Measurements from ENCODE around the gene SRBD1. TPM values are rescaled to one million over a fixed set of nuclear protein-coding genes. Genes with fewer than 3 reads are reported as not detected.

The SRBD1 gene
- total RNA-seq, 1 experiment from 2014 or later = 20.6 TPM

DNA sequence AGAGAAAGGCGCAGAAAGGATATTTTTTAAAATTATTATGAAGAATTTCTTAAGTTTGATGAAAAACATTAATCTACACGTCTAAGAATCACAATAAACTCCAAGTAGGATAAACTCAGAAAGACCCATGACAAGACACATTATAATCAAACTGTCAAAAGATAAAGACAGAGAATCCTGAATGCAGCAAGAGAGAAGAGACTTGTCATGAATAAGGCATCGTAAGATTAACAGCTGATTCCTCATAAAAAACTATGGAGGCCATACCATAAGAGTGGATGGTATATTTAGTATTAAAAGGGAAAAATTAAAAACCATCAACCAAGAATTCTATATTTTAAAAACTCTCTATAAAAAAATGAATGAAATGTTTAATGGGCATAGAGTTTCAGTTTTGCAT is 39.1 kb downstream of the SRBD1 start:
- Histone ChIP-seq H3K4me2 (ENCODE audit: low read length) (no peak overlapping the region), H3K27ac (ENCODE audit: low read depth, low read length) (no peak overlapping the region), H3K27me3 (ENCODE audit: insufficient read depth, low read length) (no peaks in the 10 kb centered on the region), H3K9me2 (ENCODE audit: insufficient read depth) (no peaks in the 10 kb centered on the region), H3K9me3 (ENCODE audit: control insufficient read depth in 1 of 2, insufficient read depth in 1 of 2, low read depth in 1 of 2, low read length in 2 of 2) (no peaks in the 10 kb centered on the region; a peak in 1 of 4 replicates), H2AFZ (ENCODE audit: low read depth, low read length, poor library complexity, severe bottlenecking) (no peak overlapping the region), H3K79me2 (ENCODE audit: insufficient read depth, low read length) (peaks cover 3% of the 10 kb centered on the region), H3K36me3 (ENCODE audit: control insufficient read depth in 1 of 2, insufficient read depth in 2 of 2, low read length in 2 of 2) (peaks cover 2 to 15% of the 10 kb centered on the region in 2 experiments; a peak in 1 of 4 replicates), H3K9ac (ENCODE audit: low read length) (no peak overlapping the region), H3K4me3 (replicated peaks in 1 of 2; ENCODE audit: low read depth in 1 of 2, low read length in 2 of 2) (no peak overlapping the region), H4K20me1 (ENCODE audit: insufficient read depth) (no peaks in the 10 kb centered on the region), H3K4me1 (ENCODE audit: control insufficient read depth in 1 of 2, insufficient read depth in 2 of 2, low read length in 2 of 2) (peaks cover 0 to 8% of the 10 kb centered on the region in 2 experiments; a peak in 2 of 4 replicates)
- TF ChIP-seq POLR2A (IDR thresholded peaks at IDR 0.05; ENCODE audit: borderline replicate concordance, extremely low read depth, insufficient read depth, insufficient read length) = no peak
- TF ChIP-seq ELF1 (IDR thresholded peaks at IDR 0.05; ENCODE audit: borderline replicate concordance, low read depth) = no peak
- no peak for TF ChIP-seq EGR1 (IDR thresholded peaks at IDR 0.05; ENCODE audit: low read depth)
- no peak for TF ChIP-seq CEBPB (IDR thresholded peaks at IDR 0.05; ENCODE audit: low read depth)
- TF ChIP-seq RAD21 (IDR thresholded peaks at IDR 0.05; ENCODE audit: low read depth) = no peak
- no peak for TF ChIP-seq JUND (IDR thresholded peaks at IDR 0.05)
- no peak for TF ChIP-seq SP1 (IDR thresholded peaks at IDR 0.05; ENCODE audit: low read depth)
- TF ChIP-seq, protein P1, sequence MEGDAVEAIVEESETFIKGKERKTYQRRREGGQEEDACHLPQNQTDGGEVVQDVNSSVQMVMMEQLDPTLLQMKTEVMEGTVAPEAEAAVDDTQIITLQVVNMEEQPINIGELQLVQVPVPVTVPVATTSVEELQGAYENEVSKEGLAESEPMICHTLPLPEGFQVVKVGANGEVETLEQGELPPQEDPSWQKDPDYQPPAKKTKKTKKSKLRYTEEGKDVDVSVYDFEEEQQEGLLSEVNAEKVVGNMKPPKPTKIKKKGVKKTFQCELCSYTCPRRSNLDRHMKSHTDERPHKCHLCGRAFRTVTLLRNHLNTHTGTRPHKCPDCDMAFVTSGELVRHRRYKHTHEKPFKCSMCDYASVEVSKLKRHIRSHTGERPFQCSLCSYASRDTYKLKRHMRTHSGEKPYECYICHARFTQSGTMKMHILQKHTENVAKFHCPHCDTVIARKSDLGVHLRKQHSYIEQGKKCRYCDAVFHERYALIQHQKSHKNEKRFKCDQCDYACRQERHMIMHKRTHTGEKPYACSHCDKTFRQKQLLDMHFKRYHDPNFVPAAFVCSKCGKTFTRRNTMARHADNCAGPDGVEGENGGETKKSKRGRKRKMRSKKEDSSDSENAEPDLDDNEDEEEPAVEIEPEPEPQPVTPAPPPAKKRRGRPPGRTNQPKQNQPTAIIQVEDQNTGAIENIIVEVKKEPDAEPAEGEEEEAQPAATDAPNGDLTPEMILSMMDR (IDR thresholded peaks at IDR 0.05 in 2 of 3, conservative IDR thresholded peaks at IDR 0.05 in 1 of 3; ENCODE audit: borderline replicate concordance in 1 of 3, insufficient read depth in 1 of 3, low read depth in 2 of 3, low read length in 2 of 3) = no peak
- TF ChIP-seq SRF (IDR thresholded peaks at IDR 0.05; ENCODE audit: low read depth) = no peak
- no peak for TF ChIP-seq SIN3A (IDR thresholded peaks at IDR 0.05; ENCODE audit: low read depth)
- ChIA-PET CTCF (no interaction called here), POLR2A (no interaction called here), RAD21 (ENCODE audit: low non-redundant PET in 1 of 2, low total read pairs in 2 of 2, uncharacterized antibody in 2 of 2, unreplicated experiment in 2 of 2) (no interaction called here)
- no peak for ATAC-seq
- no TSS peak for BruUV-seq (replicated peaks)
- no peak for DNase-seq (ENCODE audit: low read depth, low spot score)
- intact Hi-C loops (cut with micrococcal nuclease) = no loop called here

Data from HCT116 (cell line).